GM12878 (cell line): ENCODE data around the gene PRAMEF25. TPM values are rescaled to one million over a fixed set of nuclear protein-coding genes. Genes with fewer than 3 reads are reported as not detected.
"Not testable (repeated sequence)": the region's sequence is repeated elsewhere in the genome, so short reads cannot be mapped to it uniquely, and the experiment has no call there.

Source experiments
- ATAC-seq: fragments of 200-7000 bp; cut with Tn5 transposase; 3 replicates; pipeline ENCODE4 v1.9.1; 2020; ENCODE audit warnings: mild to moderate bottlenecking, moderate library complexity
- Bru-seq: library from RNA; stranded (reverse); fragments of 400-500 nt; gene quantifications from one replicate; lab custom pipeline; 2021; lab: Mats Ljungman, UMichigan
- BruChase-seq, 2 experiments: library from RNA; stranded (reverse); fragments of 400-500 nt; gene quantifications; one replicate each; lab custom pipeline; 2021; lab: Mats Ljungman, UMichigan
- BruUV-seq: library from RNA; stranded (reverse); fragments of 400-500 nt; replicated peaks from 2 replicates; lab custom pipeline; 2021; lab: Mats Ljungman, UMichigan
- CTCF ChIA-PET: fragments of 300-600 bp; sonication (Branson Sonifier 250); formaldehyde crosslinking; extraction: SDS; loops from one replicate; lab custom pipeline; 2021; ENCODE audit warnings: inconsistent platforms; lab: Yijun Ruan, JAX
- POLR2A ChIA-PET: fragments of 350-600 bp; formaldehyde crosslinking; extraction: SDS; loops from one replicate; lab custom pipeline; 2021; ENCODE audit warnings: inconsistent platforms; lab: Charles Lee
- RAD21 ChIA-PET: fragments of 300-600 bp; sonication (Branson Sonifier 250); formaldehyde crosslinking; loops from one replicate; lab custom pipeline; 2023; ENCODE audit warnings: antibody characterized with exemption; ENCODE audit not compliant: unreplicated experiment; lab: Charles Lee
- SMC1A ChIA-PET: fragments of 300-600 bp; sonication (Branson Sonifier 250); formaldehyde crosslinking; loops from one replicate; lab custom pipeline; 2023; ENCODE audit not compliant: unreplicated experiment, uncharacterized antibody; lab: Charles Lee
- DNase-seq: peaks from one replicate; pipeline ENCODE4 v3.0.0-alpha.2; 2011; ENCODE audit warnings: low read depth, low spot score
- FAIRE-seq: peaks from 3 replicates; lab custom pipeline; 2011; peaks lifted over from hg19 to GRCh38; lab: Jason Lieb, UNC
- H2AFZ ChIP-seq: 2 replicates; pipeline ENCODE4 v1.6.0; 2011; ENCODE audit warnings: low read depth, low read length, control low read depth; ENCODE audit not compliant: control insufficient read depth
- H3K27ac ChIP-seq: 2 replicates; pipeline ENCODE4 v1.5.1; 2011; ENCODE audit warnings: control low read depth; ENCODE audit not compliant: control insufficient read depth, insufficient read depth
- H3K27me3 ChIP-seq, 2 experiments: replicated peaks in 1 of 2; 2 replicates each; pipeline versions ENCODE4 v1.6.0 to v1.6.1; 2011; ENCODE audit warnings: low read length in 1 of 2; ENCODE audit not compliant: control insufficient read depth in 2 of 2, insufficient read depth in 2 of 2
- H3K36me3 ChIP-seq, 2 experiments: 2 replicates each; pipeline ENCODE4 v1.5.1; 2011; ENCODE audit warnings: low read length in 1 of 2; ENCODE audit not compliant: control insufficient read depth in 2 of 2, insufficient read depth in 2 of 2
- H3K4me1 ChIP-seq: 2 replicates; pipeline ENCODE4 v1.6.1; 2011; ENCODE audit warnings: mild to moderate bottlenecking, low read length, moderate library complexity, mixed read lengths; ENCODE audit not compliant: control insufficient read depth, insufficient read depth
- H3K4me2 ChIP-seq: 2 replicates; pipeline ENCODE4 v1.6.0; 2011; ENCODE audit warnings: control low read depth; ENCODE audit not compliant: control insufficient read depth, insufficient read depth
- H3K4me3 ChIP-seq: fragments of 200-600 bp; sonication (generic); 2 replicates; pipeline ENCODE4 v1.5.1; 2016
- H3K79me2 ChIP-seq: 2 replicates; pipeline ENCODE4 v1.6.0; 2011; ENCODE audit warnings: low read length; ENCODE audit not compliant: control insufficient read depth, insufficient read depth
- H3K9ac ChIP-seq: 2 replicates; pipeline ENCODE4 v1.8.0; 2011; ENCODE audit warnings: low read length, control low read depth, mixed read lengths; ENCODE audit not compliant: control insufficient read depth, insufficient read depth
- H3K9me3 ChIP-seq: replicated peaks from 3 replicates; pipeline ENCODE4 v1.5.1; 2011; ENCODE audit warnings: mild to moderate bottlenecking, low read length; ENCODE audit not compliant: control insufficient read depth, insufficient read depth
- H4K20me1 ChIP-seq: 2 replicates; pipeline ENCODE4 v1.6.0; 2011; ENCODE audit not compliant: control insufficient read depth, insufficient read depth
- WGBS: methylation state at CpG from one replicate; pipeline ENCODE4 v1.1.6; 2016; ENCODE audit warnings: low lambda C conversion rate; ENCODE audit not compliant: insufficient replicate concordance, insufficient coverage; ENCODE audit errors: missing lambda C conversion rate; 5-methylcytosine and 5-hydroxymethylcytosine counted together
- in situ Hi-C: fragments of 300-500 bp; cut with MboI; formaldehyde crosslinking; loops from 9 replicates; pipeline ENCODE4 v1.14.3; 2018; ENCODE audit warnings: mixed read lengths
- intact Hi-C: fragments of 100-400 bp; cut with micrococcal nuclease; formaldehyde crosslinking; loops from one replicate; pipeline ENCODE4 v1.14.2; 2022; ENCODE audit not compliant: unreplicated experiment
- long read RNA-seq, 2 experiments: library from polyadenylated mRNA; unstranded; transcript quantifications; one replicate each; pipeline ENCODE4 v2.0.0, GENCODE V29; 2019 to 2020
- polyA minus RNA-seq, 3 experiments: library from RNA; depleted of rRNA, polyadenylated mRNA; stranded (reverse); fragments of >200 nt; gene quantifications; 2 replicates each; pipeline ENCODE4 v1.2.3, GENCODE V29; 2011
- polyA plus RNA-seq, 11 experiments: library from polyadenylated mRNA; depleted of rRNA in 4 of 11; unstranded in 6 of 11; stranded (reverse) in 5 of 11; fragments of >200 nt; fragmentation: Nextera tagmentation in 4 of 11; fragmentation: Illumina TruSeq in 1 of 11; extraction: Ambion mirVana in 4 of 11; extraction: Trizol in 1 of 11; gene quantifications; 1 replicate in 1 of 11; 2 replicates in 10 of 11; pipeline versions ENCODE4 v1.2.1 to v1.2.3, GENCODE V29; 2011 to 2016; ENCODE audit warnings: inconsistent platforms in 2 of 11, missing spikeins in 2 of 11, low read depth in 1 of 11
- total RNA-seq, 4 experiments: library from RNA; depleted of rRNA in 3 of 4; stranded (reverse); fragments of >200 nt in 3 of 4; fragmentation: Illumina TruSeq in 1 of 4; extraction: Trizol in 1 of 4; gene quantifications; 2 replicates each; pipeline versions ENCODE4 v1.2.1 to v1.2.3, GENCODE V29; 2013 to 2021

Gene PRAMEF25
- total RNA-seq (2013; cell fraction: nucleolus; rRNA removed), result not detected in 2 replicates
- total RNA-seq (2014; rRNA removed) (not detected in 2 replicates), total RNA-seq (2014; rRNA removed; fragmentation: Illumina TruSeq; extraction: Trizol) (not detected in 2 replicates), total RNA-seq (2021) (not detected in 2 replicates), polyA plus RNA-seq (2011; rRNA removed) (not detected in 2 replicates), polyA plus RNA-seq (2014; fragmentation: Illumina TruSeq; extraction: Trizol) (not detected in 2 replicates), polyA plus RNA-seq (2014; fragmentation: Nextera tagmentation; extraction: Ambion mirVana) (not detected), polyA plus RNA-seq (2014; rRNA removed) (not detected in 2 replicates), polyA plus RNA-seq (2016; fragmentation: Nextera tagmentation; extraction: Ambion mirVana) (not detected), polyA minus RNA-seq (2011; rRNA and poly(A)+ RNA removed) (not detected in 2 replicates), Bru-seq, nascent RNA (not detected), BruChase-seq, experiment 1, labeled RNA remaining after a 6-hour chase (not detected), BruChase-seq, experiment 2, labeled RNA remaining after a 2-hour chase (not detected)
- not detected for polyA plus RNA-seq (2011; ENCODE audit: low read depth)
- polyA plus RNA-seq (2011; cell fraction: cytosol; rRNA removed), result not detected in 2 replicates
- polyA plus RNA-seq (2011; cell fraction: nucleus; rRNA removed), result not detected in 2 replicates
- polyA plus RNA-seq (2012), result not detected in 2 replicates
- polyA minus RNA-seq (2011; cell fraction: cytosol; rRNA and poly(A)+ RNA removed), result not detected in 2 replicates
- not detected in 2 replicates for polyA minus RNA-seq (2011; cell fraction: nucleus; rRNA and poly(A)+ RNA removed)
- long read RNA-seq, experiment 1, result 0 reads
- long read RNA-seq, experiment 2, result 0 reads

DNA sequence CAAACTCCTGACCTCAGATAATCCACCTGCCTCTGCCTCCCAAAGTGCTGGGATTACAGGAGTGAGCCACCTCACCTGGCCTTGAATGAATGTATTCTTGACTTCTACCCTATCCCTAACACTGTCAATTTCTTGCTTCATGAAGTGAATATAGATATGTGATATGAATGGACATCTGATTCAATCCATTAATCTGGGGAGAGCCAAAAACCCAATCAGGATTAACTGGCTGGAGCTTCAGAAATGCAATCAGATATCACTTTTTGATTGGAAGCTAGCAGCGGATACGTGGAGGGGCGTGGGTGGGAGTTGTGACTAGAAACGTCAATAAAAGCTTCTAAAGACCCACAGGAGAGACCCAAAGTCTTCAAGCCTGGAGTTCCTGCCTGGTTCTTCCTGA, at the start of gene PRAMEF25:
TSS of gene PRAMEF25 (plus strand) at position 301 of the 400 bp plus-strand sequence. CDS start 2,920 bp downstream, outside the sequence.
- intact Hi-C loops, H3K9ac ChIP-seq, H4K20me1 ChIP-seq, H3K79me2 ChIP-seq, BruUV-seq, H3K36me3 ChIP-seq, ATAC-seq, H3K9me3 ChIP-seq, H3K27ac ChIP-seq, H3K4me2 ChIP-seq, SMC1A ChIA-PET, in situ Hi-C loops, RAD21 ChIA-PET, H3K4me1 ChIP-seq, CTCF ChIA-PET, H2AFZ ChIP-seq, POLR2A ChIA-PET, H3K4me3 ChIP-seq, FAIRE-seq, H3K27me3 ChIP-seq, DNase-seq: not testable (repeated sequence)
- WGBS, result no CpG with 5 or more reads among the region's 4 CpGs

DNA sequence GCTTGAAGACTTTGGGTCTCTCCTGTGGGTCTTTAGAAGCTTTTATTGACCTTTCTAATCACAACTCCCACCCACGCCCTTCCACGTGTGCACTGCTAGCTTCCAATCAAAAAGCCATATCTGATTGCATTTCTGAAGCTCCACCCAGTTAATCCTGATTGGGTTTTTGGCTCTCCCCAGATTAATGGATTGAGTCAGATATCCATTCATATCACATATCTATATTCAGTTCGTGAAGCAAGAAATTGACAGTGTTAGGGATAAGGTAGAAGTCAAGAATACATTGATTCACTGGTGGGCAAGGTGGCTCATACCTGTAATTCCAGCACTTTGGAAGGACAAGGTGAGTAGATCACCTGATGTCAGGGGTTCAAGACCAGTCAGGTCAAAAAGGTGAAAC, 14.1 kb upstream of the PRAMEF25 start, which contains the start of gene PRAMEF27:
TSS of gene PRAMEF27 (minus strand) at position 101 of the 400 bp plus-strand sequence. CDS start 2,916 bp downstream, outside the sequence.
- H3K4me2 ChIP-seq, H3K79me2 ChIP-seq, H3K9ac ChIP-seq, H3K27me3 ChIP-seq, H3K4me1 ChIP-seq, DNase-seq, CTCF ChIA-PET, BruUV-seq, H3K36me3 ChIP-seq, H3K4me3 ChIP-seq, RAD21 ChIA-PET, FAIRE-seq, H2AFZ ChIP-seq, ATAC-seq, in situ Hi-C loops, intact Hi-C loops, H4K20me1 ChIP-seq, H3K9me3 ChIP-seq, SMC1A ChIA-PET, POLR2A ChIA-PET, H3K27ac ChIP-seq: not testable (repeated sequence)
- 18% methylated on average over 3 of the region's 3 CpGs for WGBS

DNA sequence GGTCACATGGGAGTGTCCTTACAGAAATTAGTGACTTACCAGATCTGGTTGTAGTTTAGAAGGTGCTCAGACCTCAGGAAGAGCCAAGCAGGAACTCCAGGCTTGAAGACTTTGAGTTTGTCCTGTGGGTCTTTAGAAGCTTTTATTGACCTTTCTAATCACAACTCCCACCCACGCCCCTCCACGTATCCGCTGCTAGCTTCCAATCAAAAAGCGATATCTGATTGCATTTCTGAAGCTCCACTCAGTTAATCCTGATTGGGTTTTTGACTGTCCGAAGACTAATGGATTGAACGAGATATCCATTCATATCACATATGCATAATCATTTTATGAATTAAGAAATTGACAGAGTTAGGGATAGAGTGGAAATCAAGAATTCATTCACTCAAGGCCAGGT, 46.2 kb downstream of the PRAMEF25 start, which contains the start of gene HNRNPCL2:
TSS of gene HNRNPCL2 (minus strand) at position 101 of the 400 bp plus-strand sequence. CDS start 454 bp downstream, outside the sequence.
- H3K79me2 ChIP-seq, FAIRE-seq, H3K4me1 ChIP-seq, H3K9me3 ChIP-seq, H3K27me3 ChIP-seq, intact Hi-C loops, POLR2A ChIA-PET, H3K36me3 ChIP-seq, DNase-seq, ATAC-seq, H3K4me2 ChIP-seq, H3K9ac ChIP-seq, H2AFZ ChIP-seq, BruUV-seq, H3K4me3 ChIP-seq, H3K27ac ChIP-seq, SMC1A ChIA-PET, CTCF ChIA-PET, in situ Hi-C loops, H4K20me1 ChIP-seq, RAD21 ChIA-PET: not testable (repeated sequence)
- 44% methylated on average over 6 of the region's 6 CpGs for WGBS
